Fibroblast of pulmonary artery (primary cell): ENCODE data around the gene IFT57.

Source experiments
- DNase-seq: peaks from one replicate; pipeline ENCODE4 v3.0.0-alpha.2; 2010; ENCODE audit warnings: low read depth
- H3K4me3 ChIP-seq: replicated peaks from 2 replicates; pipeline ENCODE4 v1.5.1; 2011; ENCODE audit warnings: low read depth, mild to moderate bottlenecking, control low read depth, low read length, moderate library complexity
- TF ChIP-seq, protein P1 (sequence below): IDR thresholded peaks from 2 replicates; pipeline ENCODE4 v1.5.1; 2011; ENCODE audit warnings: mild to moderate bottlenecking, control low read depth, low read length, inconsistent platforms; ENCODE audit errors: missing control alignments

IFT57 gene

DNA sequence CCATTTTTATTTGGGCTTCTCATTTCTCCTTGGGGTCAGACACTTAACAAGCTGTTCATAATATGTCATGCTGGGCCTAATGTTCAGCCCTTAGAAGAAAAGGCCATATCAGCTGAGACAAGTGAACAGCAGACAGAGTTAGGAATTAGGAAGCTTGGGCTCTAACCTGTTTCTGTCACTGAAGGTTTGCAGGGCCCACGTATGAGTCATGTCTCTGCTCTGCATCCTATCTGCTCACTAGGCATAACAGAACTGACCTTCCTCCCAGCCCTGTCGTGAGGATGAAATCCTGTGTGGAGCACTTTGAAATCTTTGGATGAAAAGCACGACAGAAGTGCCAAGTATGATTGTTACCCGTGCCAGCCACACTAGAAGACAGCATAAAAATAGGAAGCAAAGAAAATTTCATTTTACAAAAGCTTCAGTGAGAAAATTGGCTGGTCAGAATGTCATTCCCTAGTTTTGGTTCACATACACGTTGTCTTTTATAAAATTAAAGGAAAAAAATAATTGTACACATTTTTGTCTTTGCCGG is 104.9 kb downstream of the IFT57 start:
- DNase-seq = peak; percentile 6
- TF ChIP-seq, protein P1, sequence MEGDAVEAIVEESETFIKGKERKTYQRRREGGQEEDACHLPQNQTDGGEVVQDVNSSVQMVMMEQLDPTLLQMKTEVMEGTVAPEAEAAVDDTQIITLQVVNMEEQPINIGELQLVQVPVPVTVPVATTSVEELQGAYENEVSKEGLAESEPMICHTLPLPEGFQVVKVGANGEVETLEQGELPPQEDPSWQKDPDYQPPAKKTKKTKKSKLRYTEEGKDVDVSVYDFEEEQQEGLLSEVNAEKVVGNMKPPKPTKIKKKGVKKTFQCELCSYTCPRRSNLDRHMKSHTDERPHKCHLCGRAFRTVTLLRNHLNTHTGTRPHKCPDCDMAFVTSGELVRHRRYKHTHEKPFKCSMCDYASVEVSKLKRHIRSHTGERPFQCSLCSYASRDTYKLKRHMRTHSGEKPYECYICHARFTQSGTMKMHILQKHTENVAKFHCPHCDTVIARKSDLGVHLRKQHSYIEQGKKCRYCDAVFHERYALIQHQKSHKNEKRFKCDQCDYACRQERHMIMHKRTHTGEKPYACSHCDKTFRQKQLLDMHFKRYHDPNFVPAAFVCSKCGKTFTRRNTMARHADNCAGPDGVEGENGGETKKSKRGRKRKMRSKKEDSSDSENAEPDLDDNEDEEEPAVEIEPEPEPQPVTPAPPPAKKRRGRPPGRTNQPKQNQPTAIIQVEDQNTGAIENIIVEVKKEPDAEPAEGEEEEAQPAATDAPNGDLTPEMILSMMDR = no peak
- no peak overlapping the region for H3K4me3 ChIP-seq

DNA sequence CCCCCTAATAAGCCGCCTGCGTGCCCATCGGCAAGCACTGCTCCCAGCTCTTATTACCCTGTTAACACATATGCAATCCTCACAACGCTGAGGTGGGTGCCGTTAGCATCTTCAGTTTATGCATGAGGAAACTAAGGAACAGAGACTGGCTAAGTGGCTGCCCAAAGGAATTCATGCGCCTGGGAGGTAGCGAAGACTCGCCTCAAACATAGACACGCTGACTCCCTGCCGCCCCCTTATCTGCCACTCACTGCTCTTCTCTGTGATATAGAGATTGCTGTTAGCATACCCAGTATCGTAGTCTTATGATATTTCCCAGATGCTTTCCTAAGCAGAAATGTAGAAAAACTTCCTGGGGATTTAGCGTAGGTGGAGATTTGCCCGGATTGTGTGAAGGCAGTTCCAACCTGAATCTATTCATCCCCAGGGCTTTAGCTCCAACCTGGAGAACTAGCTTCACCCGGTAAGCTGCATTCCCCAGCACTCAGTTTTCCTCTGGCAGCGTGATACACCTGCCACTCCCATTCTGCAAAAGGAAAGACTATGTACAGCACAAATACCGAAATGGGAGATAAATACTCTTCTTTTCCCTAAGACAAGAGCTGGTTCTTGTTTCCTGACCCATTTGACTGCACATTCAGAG is 107.7 kb downstream of the IFT57 start:
- TF ChIP-seq, protein P1 = no peak

DNA sequence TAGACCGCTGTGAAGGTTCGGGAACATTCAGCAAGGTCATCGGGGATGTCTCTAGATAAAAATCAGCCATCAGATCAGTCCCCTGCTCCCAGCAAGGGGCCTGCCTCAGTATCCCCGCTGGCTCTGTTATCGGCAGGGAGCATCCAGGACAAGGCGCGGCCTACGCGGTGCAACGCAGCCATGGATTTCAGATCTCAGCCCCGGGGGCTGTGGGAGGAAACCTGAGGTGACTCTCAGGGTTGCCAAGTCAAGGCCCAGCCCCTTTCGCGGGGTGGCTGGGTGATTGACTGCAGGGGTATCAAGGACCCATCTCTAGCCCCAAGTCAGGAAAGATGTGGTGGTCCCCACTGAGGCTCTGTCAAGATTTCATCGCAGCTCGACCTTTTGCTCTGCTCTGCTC is 108.2 kb downstream of the IFT57 start:
- TF ChIP-seq, protein P1 = no peak
- DNase-seq = no peak
- no peak overlapping the region for H3K4me3 ChIP-seq

More for the DNA sequence above, 107.7 kb downstream of the IFT57 start:
- H3K4me3 ChIP-seq = no peak overlapping the region
- DNase-seq = no peak

DNA sequence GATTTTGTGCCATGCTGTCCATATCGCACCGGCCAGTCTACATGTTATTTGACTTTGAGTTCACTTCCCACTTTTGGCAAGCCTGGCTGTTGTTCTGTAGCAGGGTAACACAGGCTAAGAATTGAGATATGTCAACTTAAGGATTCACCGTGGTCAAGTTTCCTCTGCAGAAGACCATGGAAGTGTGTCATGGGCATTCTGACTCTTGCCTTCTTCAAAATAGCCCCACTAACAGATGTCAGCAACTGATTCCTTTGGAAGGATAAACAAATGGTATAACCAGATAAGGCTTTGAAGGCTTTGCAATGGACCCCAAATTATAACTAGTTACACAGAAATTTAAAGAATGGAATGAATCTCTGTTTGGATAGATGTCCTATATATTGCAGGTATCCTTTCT is 111.3 kb downstream of the IFT57 start:
- TF ChIP-seq, protein P1 = no peak
- no peak overlapping the region for H3K4me3 ChIP-seq
- no peak for DNase-seq
